ENCODE measurements around the gene ASB9. TPM values are rescaled to one million over a fixed set of nuclear protein-coding genes. Genes with fewer than 3 reads are reported as not detected.

Gene ASB9
- polyA plus RNA-seq, 1 donor from 2014 or later, result not detected

GRCh38 chrX:15298201-15298600, 28.3 kb upstream of the ASB9 start:
- Histone ChIP-seq H3K4me2 (ENCODE audit: low read length) (no peak overlapping the region), H3K9me3 (ENCODE audit: low read length) (no peaks in the 10 kb centered on the region), H3K9ac (ENCODE audit: low read length) (no peak overlapping the region), H2AFZ (ENCODE audit: low read depth, low read length) (no peak overlapping the region), H3F3A (ENCODE audit: insufficient read depth, low read length, poor library complexity, severe bottlenecking) (no peaks in the 10 kb centered on the region), H4K20me1 (ENCODE audit: insufficient read depth) (no peaks in the 10 kb centered on the region), H3K79me2 (replicated peaks; ENCODE audit: insufficient read depth, low read length) (no peaks in the 10 kb centered on the region), H3K36me3 (ENCODE audit: insufficient read depth, low read length) (no peaks in the 10 kb centered on the region), H3K27me3 (ENCODE audit: insufficient read depth, low read depth, low read length) (no peaks in the 10 kb centered on the region), H3K4me3 (ENCODE audit: low read length) (no peak overlapping the region), H3K9me2 (ENCODE audit: insufficient read depth, low read length) (no peaks in the 10 kb centered on the region), H3K27ac (ENCODE audit: low read length) (no peak overlapping the region)
- TF ChIP-seq REST (IDR thresholded peaks at IDR 0.05; ENCODE audit: borderline replicate concordance) (no peak), MXI1 (conservative IDR thresholded peaks at IDR 0.05; ENCODE audit: poor library complexity, severe bottlenecking) (no peak), TAF1 (IDR thresholded peaks at IDR 0.05; ENCODE audit: low read depth) (no peak), POLR2AphosphoS5 (IDR thresholded peaks at IDR 0.05) (no peak), CTCF (IDR thresholded peaks at IDR 0.05; ENCODE audit: poor library complexity, severe bottlenecking) (no peak), RAD21 (conservative IDR thresholded peaks at IDR 0.05) (no peak), EZH2 (IDR thresholded peaks at IDR 0.05; ENCODE audit: borderline replicate concordance, insufficient read depth, low read length, poor library complexity, severe bottlenecking) (no peak), SMC3 (conservative IDR thresholded peaks at IDR 0.05; ENCODE audit: poor library complexity) (no peak), EP300 (conservative IDR thresholded peaks at IDR 0.05; ENCODE audit: poor library complexity, severe bottlenecking) (no peak)

- H4K20me1 ChIP-seq (ENCODE audit: insufficient read depth), result no peaks in the 10 kb centered on the region
- H3K27me3 ChIP-seq (ENCODE audit: insufficient read depth, low read depth, low read length), result no peaks in the 10 kb centered on the region
- no peak overlapping the region for H3K4me2 ChIP-seq (ENCODE audit: low read length)
- H3K79me2 ChIP-seq (replicated peaks; ENCODE audit: insufficient read depth, low read length), result no peaks in the 10 kb centered on the region
- TF ChIP-seq SMC3 (conservative IDR thresholded peaks at IDR 0.05; ENCODE audit: poor library complexity) (no peak), EZH2 (IDR thresholded peaks at IDR 0.05; ENCODE audit: borderline replicate concordance, insufficient read depth, low read length, poor library complexity, severe bottlenecking) (no peak), RAD21 (conservative IDR thresholded peaks at IDR 0.05) (no peak), MXI1 (conservative IDR thresholded peaks at IDR 0.05; ENCODE audit: poor library complexity, severe bottlenecking) (no peak), REST (IDR thresholded peaks at IDR 0.05; ENCODE audit: borderline replicate concordance) (no peak), TAF1 (IDR thresholded peaks at IDR 0.05; ENCODE audit: low read depth) (no peak), POLR2AphosphoS5 (IDR thresholded peaks at IDR 0.05) (no peak), EP300 (conservative IDR thresholded peaks at IDR 0.05; ENCODE audit: poor library complexity, severe bottlenecking) (no peak), CTCF (IDR thresholded peaks at IDR 0.05; ENCODE audit: poor library complexity, severe bottlenecking) (no peak)
- H3K36me3 ChIP-seq (ENCODE audit: insufficient read depth, low read length), result no peaks in the 10 kb centered on the region
- H3K27ac ChIP-seq (ENCODE audit: low read length), result no peak overlapping the region
- H3K9me3 ChIP-seq (ENCODE audit: low read length), result no peaks in the 10 kb centered on the region
- no peaks in the 10 kb centered on the region for H3K9me2 ChIP-seq (ENCODE audit: insufficient read depth, low read length)
- H3K9ac ChIP-seq (ENCODE audit: low read length), result no peak overlapping the region
- H3F3A ChIP-seq (ENCODE audit: insufficient read depth, low read length, poor library complexity, severe bottlenecking), result no peaks in the 10 kb centered on the region
- no peak overlapping the region for H2AFZ ChIP-seq (ENCODE audit: low read depth, low read length)
- H3K4me3 ChIP-seq (ENCODE audit: low read length), result no peak overlapping the region
Measured at GRCh38 chrX:15293451-15293850, 23.6 kb upstream of the ASB9 start.

Measured in neural cell (in vitro differentiated cells).